Mucosa of rectum (tissue), 2 donors: Measurements from ENCODE around the gene VPS13C.
A peak's percentile ranks its signal among the peaks of the same experiment; 100 is the strongest.

Experiments
- H3K27ac ChIP-seq, 2 donors: one replicate each; pipeline ENCODE4 v1.7.0; 2013; ENCODE audit warnings: inconsistent platforms in 2 of 2, low read depth in 2 of 2, low read length in 2 of 2
- H3K27me3 ChIP-seq, 2 donors: one replicate each; pipeline ENCODE4 v1.7.0; 2013; ENCODE audit warnings: low read length in 2 of 2; ENCODE audit not compliant: control insufficient read depth in 2 of 2, insufficient read depth in 2 of 2
- H3K36me3 ChIP-seq, 2 donors: one replicate each; pipeline ENCODE4 v1.7.0; 2013; ENCODE audit warnings: low read length in 2 of 2; ENCODE audit not compliant: control insufficient read depth in 2 of 2, insufficient read depth in 2 of 2
- H3K4me1 ChIP-seq, 2 donors: one replicate each; pipeline ENCODE4 v1.7.0; 2013; ENCODE audit warnings: low read length in 2 of 2, mild to moderate bottlenecking in 1 of 2; ENCODE audit not compliant: control insufficient read depth in 2 of 2, insufficient read depth in 2 of 2
- H3K4me3 ChIP-seq, 2 donors: one replicate each; pipeline ENCODE4 v1.7.0; 2013; ENCODE audit warnings: low read length in 2 of 2
- H3K9ac ChIP-seq, 2 donors: one replicate each; pipeline ENCODE4 v1.7.0; 2013; ENCODE audit warnings: low read length in 2 of 2, low read depth in 1 of 2, mild to moderate bottlenecking in 1 of 2
- H3K9me3 ChIP-seq, 2 donors: one replicate each; pipeline ENCODE4 v1.7.0; 2013; ENCODE audit warnings: low read length in 2 of 2; ENCODE audit not compliant: control insufficient read depth in 2 of 2
- donor health status: healthy.
- donor health status: Normal muscosa, but diverticular disease.

Gene VPS13C

GRCh38 chr15:62060113-62060895 lies at the start of gene VPS13C:
VPS13C (minus strand) TSS chr15:62060447; CDS start chr15:62060374, 73 bp downstream.
- Histone ChIP-seq H3K27ac (peak within 1 kb of the TSS; percentile 89 to 97), H3K9ac (peak within 1 kb of the TSS; percentile 84 to 91), H3K36me3 (no peaks in the 10 kb centered on the region), H3K9me3 (no peaks in the 10 kb centered on the region), H3K4me1 (peaks cover 6 to 7% of the 10 kb centered on the region in 2 donors), H3K4me3 (peak within 1 kb of the TSS; percentile 85 to 94), H3K27me3 (no peaks in the 10 kb centered on the region)

- Histone ChIP-seq H3K36me3 (no peaks in the 10 kb centered on the region), H3K27ac (no peak overlapping the region), H3K9me3 (no peaks in the 10 kb centered on the region), H3K27me3 (no peaks in the 10 kb centered on the region), H3K9ac (no peak overlapping the region), H3K4me3 (no peak overlapping the region), H3K4me1 (peaks cover 5 to 17% of the 10 kb centered on the region in 2 donors)
Measured at GRCh38 chr15:62109437-62109836, 49.2 kb upstream of the VPS13C start.

GRCh38 chr15:62108411-62108810 lies 48.2 kb upstream of the VPS13C start:
- H3K4me1 ChIP-seq, result peaks cover 5 to 17% of the 10 kb centered on the region in 2 donors
- H3K27ac ChIP-seq, result no peak overlapping the region
- H3K9me3 ChIP-seq, result no peaks in the 10 kb centered on the region
- no peak overlapping the region for H3K4me3 ChIP-seq
- H3K36me3 ChIP-seq, result no peaks in the 10 kb centered on the region
- no peak overlapping the region for H3K9ac ChIP-seq
- H3K27me3 ChIP-seq, result no peaks in the 10 kb centered on the region

- peak overlapping the region in 1 of 2 donors; percentile 36 for H3K9ac ChIP-seq
- H3K36me3 ChIP-seq, result no peaks in the 10 kb centered on the region
- H3K27ac ChIP-seq, result no peak overlapping the region
- no peaks in the 10 kb centered on the region for H3K9me3 ChIP-seq
- H3K4me1 ChIP-seq, result peaks cover 5 to 10% of the 10 kb centered on the region in 2 donors
- H3K4me3 ChIP-seq, result no peak overlapping the region
- H3K27me3 ChIP-seq, result no peaks in the 10 kb centered on the region
Measured at GRCh38 chr15:62107571-62108121, 47.4 kb upstream of the VPS13C start.

- Histone ChIP-seq H3K36me3 (no peaks in the 10 kb centered on the region), H3K9me3 (no peaks in the 10 kb centered on the region), H3K27ac (no peak overlapping the region), H3K4me3 (no peak overlapping the region), H3K4me1 (peaks cover 3 to 8% of the 10 kb centered on the region in 2 donors), H3K27me3 (no peaks in the 10 kb centered on the region), H3K9ac (no peak overlapping the region)
Measured at GRCh38 chr15:62106096-62106495, 45.8 kb upstream of the VPS13C start.

GRCh38 chr15:62105266-62105665 lies 45.0 kb upstream of the VPS13C start:
- Histone ChIP-seq H3K27ac (no peak overlapping the region), H3K4me1 (peaks cover 3 to 5% of the 10 kb centered on the region in 2 donors), H3K9me3 (no peaks in the 10 kb centered on the region), H3K4me3 (no peak overlapping the region), H3K36me3 (no peaks in the 10 kb centered on the region), H3K27me3 (no peaks in the 10 kb centered on the region), H3K9ac (no peak overlapping the region)

- Histone ChIP-seq H3K9me3 (no peaks in the 10 kb centered on the region), H3K27ac (no peak overlapping the region), H3K27me3 (no peaks in the 10 kb centered on the region), H3K36me3 (no peaks in the 10 kb centered on the region), H3K4me3 (no peak overlapping the region), H3K9ac (no peak overlapping the region), H3K4me1 (peaks cover 3 to 5% of the 10 kb centered on the region in 2 donors)
Measured at GRCh38 chr15:62104846-62105245, 44.6 kb upstream of the VPS13C start.

- Histone ChIP-seq H3K27me3 (no peaks in the 10 kb centered on the region), H3K9ac (no peak overlapping the region), H3K4me3 (no peak overlapping the region), H3K27ac (no peak overlapping the region), H3K4me1 (peaks cover 3 to 5% of the 10 kb centered on the region in 2 donors), H3K36me3 (no peaks in the 10 kb centered on the region), H3K9me3 (no peaks in the 10 kb centered on the region)
Measured at GRCh38 chr15:62104401-62104800, 44.2 kb upstream of the VPS13C start.

- H3K4me3 ChIP-seq, result no peak overlapping the region
- H3K27me3 ChIP-seq, result no peaks in the 10 kb centered on the region
- H3K9me3 ChIP-seq, result no peaks in the 10 kb centered on the region
- H3K9ac ChIP-seq, result no peak overlapping the region
- no peaks in the 10 kb centered on the region for H3K36me3 ChIP-seq
- peaks cover 3 to 5% of the 10 kb centered on the region in 2 donors for H3K4me1 ChIP-seq
- H3K27ac ChIP-seq, result no peak overlapping the region
Measured at GRCh38 chr15:62103431-62103830, 43.2 kb upstream of the VPS13C start.

GRCh38 chr15:62099094-62099601 lies 38.9 kb upstream of the VPS13C start:
- no peaks in the 10 kb centered on the region for H3K36me3 ChIP-seq
- H3K4me1 ChIP-seq, result no peaks in the 10 kb centered on the region
- H3K9ac ChIP-seq, result peak overlapping the region in 1 of 2 donors; percentile 22
- H3K27ac ChIP-seq, result peak overlapping the region in 1 of 2 donors; percentile 19
- peak overlapping the region in 1 of 2 donors; percentile 43 for H3K4me3 ChIP-seq
- no peaks in the 10 kb centered on the region for H3K27me3 ChIP-seq
- no peaks in the 10 kb centered on the region for H3K9me3 ChIP-seq
